H9 (cell line): ENCODE measurements around the gene SV2C. TPM values are rescaled to one million over a fixed set of nuclear protein-coding genes. Genes with fewer than 3 reads are reported as not detected.

Source experiments
- DNase-seq: peaks from one replicate; pipeline ENCODE4 v3.0.0-alpha.2; 2017
- H2AFZ ChIP-seq: one replicate; pipeline ENCODE4 v1.6.1; 2013; ENCODE audit warnings: mild to moderate bottlenecking, low read length, control low read depth, moderate library complexity
- H2AK5ac ChIP-seq: 2 replicates; pipeline ENCODE4 v1.6.1; 2013; ENCODE audit warnings: low read length, control low read depth, mixed read lengths; ENCODE audit not compliant: insufficient read length
- H2BK120ac ChIP-seq: one replicate; pipeline ENCODE4 v1.6.1; 2013; ENCODE audit warnings: low read depth, mild to moderate bottlenecking, low read length, control low read depth, inconsistent platforms; ENCODE audit not compliant: poor library complexity, severe bottlenecking
- H2BK12ac ChIP-seq: 2 replicates; pipeline ENCODE4 v1.6.1; 2013; ENCODE audit warnings: low read length, control low read depth, mixed read lengths, low read depth; ENCODE audit not compliant: insufficient read length
- H2BK15ac ChIP-seq: 2 replicates; pipeline ENCODE4 v1.6.1; 2013; ENCODE audit warnings: low read depth, low read length, control low read depth
- H2BK20ac ChIP-seq: one replicate; pipeline ENCODE4 v1.6.1; 2013; ENCODE audit warnings: low read depth, mild to moderate bottlenecking, low read length, control low read depth, inconsistent platforms; ENCODE audit not compliant: poor library complexity, severe bottlenecking
- H2BK5ac ChIP-seq: 2 replicates; pipeline ENCODE4 v1.6.1; 2013; ENCODE audit warnings: low read length, control low read depth, mixed read lengths; ENCODE audit not compliant: insufficient read length
- H3K14ac ChIP-seq: 2 replicates; pipeline ENCODE4 v1.6.1; 2013; ENCODE audit warnings: low read length, control low read depth; ENCODE audit not compliant: insufficient read depth
- H3K18ac ChIP-seq: 2 replicates; pipeline ENCODE4 v1.6.1; 2013; ENCODE audit warnings: low read depth, mild to moderate bottlenecking, mixed read lengths, low read length, control low read depth; ENCODE audit not compliant: insufficient read length
- H3K23ac ChIP-seq: 2 replicates; pipeline ENCODE4 v1.6.1; 2013; ENCODE audit warnings: low read length, control low read depth, mixed read lengths, low read depth; ENCODE audit not compliant: insufficient read length
- H3K23me2 ChIP-seq: 2 replicates; pipeline ENCODE4 v1.6.1; 2013; ENCODE audit warnings: low read depth, mild to moderate bottlenecking, mixed read lengths, low read length, control low read depth; ENCODE audit not compliant: insufficient read length, poor library complexity, severe bottlenecking
- H3K27ac ChIP-seq: 2 replicates; pipeline ENCODE4 v1.5.1; 2013; ENCODE audit warnings: low read length, control low read depth, mixed read lengths, low read depth; ENCODE audit not compliant: insufficient read length
- H3K27me3 ChIP-seq: 2 replicates; pipeline ENCODE4 v1.6.1; 2013; ENCODE audit warnings: low read length, control low read depth, inconsistent platforms; ENCODE audit not compliant: insufficient read depth
- H3K4ac ChIP-seq: 2 replicates; pipeline ENCODE4 v1.6.1; 2013; ENCODE audit warnings: low read depth, mild to moderate bottlenecking, control low read depth, inconsistent platforms, low read length, moderate library complexity
- H3K4me1 ChIP-seq: 2 replicates; pipeline ENCODE4 v1.6.1; 2013; ENCODE audit warnings: low read length, control low read depth, inconsistent platforms; ENCODE audit not compliant: insufficient read depth
- H3K4me2 ChIP-seq: 2 replicates; pipeline ENCODE4 v1.6.1; 2013; ENCODE audit warnings: low read length, control low read depth, mixed read lengths; ENCODE audit not compliant: insufficient read length, insufficient read depth
- H3K56ac ChIP-seq: 2 replicates; pipeline ENCODE4 v1.6.1; 2013; ENCODE audit warnings: low read depth, mild to moderate bottlenecking, mixed read lengths, low read length, control low read depth; ENCODE audit not compliant: insufficient read length
- H3K79me1 ChIP-seq: 2 replicates; pipeline ENCODE4 v1.6.1; 2013; ENCODE audit warnings: low read depth, mild to moderate bottlenecking, moderate library complexity, low read length, control low read depth, inconsistent platforms; ENCODE audit not compliant: insufficient read depth, poor library complexity, severe bottlenecking
- H3K79me2 ChIP-seq: 2 replicates; pipeline ENCODE4 v1.6.1; 2013; ENCODE audit warnings: low read length, control low read depth, inconsistent platforms; ENCODE audit not compliant: insufficient read depth
- H3K9ac ChIP-seq: 2 replicates; pipeline ENCODE4 v1.6.1; 2013; ENCODE audit warnings: low read length, control low read depth, mixed read lengths; ENCODE audit not compliant: insufficient read length; ENCODE audit errors: extremely low read depth
- H3K9me3 ChIP-seq: one replicate; pipeline ENCODE4 v1.6.1; 2013; ENCODE audit warnings: low read depth, low read length, inconsistent platforms; ENCODE audit not compliant: control insufficient read depth
- H3T11ph ChIP-seq: one replicate; pipeline ENCODE4 v1.6.1; 2013; ENCODE audit warnings: mild to moderate bottlenecking, low read length, control low read depth, inconsistent platforms
- H4K20me1 ChIP-seq: one replicate; pipeline ENCODE4 v1.6.1; 2013; ENCODE audit not compliant: control insufficient read depth, insufficient read length, insufficient read depth
- H4K5ac ChIP-seq: 2 replicates; pipeline ENCODE4 v1.6.1; 2013; ENCODE audit warnings: low read depth, mild to moderate bottlenecking, mixed read lengths, low read length, control low read depth; ENCODE audit not compliant: insufficient read length
- H4K8ac ChIP-seq: replicated peaks from 2 replicates; pipeline ENCODE4 v1.6.1; 2013; ENCODE audit warnings: low read length, control low read depth, mixed read lengths, low read depth; ENCODE audit not compliant: insufficient read length
- H4K91ac ChIP-seq: 2 replicates; pipeline ENCODE4 v1.6.1; 2013; ENCODE audit warnings: low read depth, mild to moderate bottlenecking, moderate library complexity, mixed read lengths, low read length, control low read depth; ENCODE audit not compliant: insufficient read length
- H3K27ac Mint-ChIP-seq, 3 experiments: 2 replicates in 2 of 3; 3 replicates in 1 of 3; pipeline ENCODE4 v1.8.0; 2020 to 2021; ENCODE audit warnings: mixed read lengths in 3 of 3, mild to moderate bottlenecking in 1 of 3, moderate library complexity in 1 of 3
- H3K27me3 Mint-ChIP-seq: 2 replicates; pipeline ENCODE4 v1.8.0; 2021; ENCODE audit warnings: low read depth, mild to moderate bottlenecking, moderate library complexity, mixed read lengths
- H3K36me3 Mint-ChIP-seq, 3 experiments: 2 replicates in 2 of 3; 3 replicates in 1 of 3; pipeline ENCODE4 v1.8.0; 2020 to 2021; ENCODE audit warnings: low read depth in 3 of 3, mixed read lengths in 3 of 3; ENCODE audit not compliant: insufficient read depth in 1 of 3
- H3K4me1 Mint-ChIP-seq, 2 experiments: 2 replicates each; pipeline ENCODE4 v1.8.0; 2020; ENCODE audit warnings: mixed read lengths in 2 of 2
- H3K4me3 Mint-ChIP-seq, 2 experiments: 2 replicates in 1 of 2; 3 replicates in 1 of 2; pipeline ENCODE4 v1.8.0; 2020 to 2021; ENCODE audit warnings: mild to moderate bottlenecking in 2 of 2, mixed read lengths in 2 of 2, moderate library complexity in 1 of 2
- H3K9me3 Mint-ChIP-seq, 2 experiments: 2 replicates in 1 of 2; 3 replicates in 1 of 2; pipeline ENCODE4 v1.8.0; 2020; ENCODE audit warnings: mild to moderate bottlenecking in 2 of 2, mixed read lengths in 2 of 2, moderate library complexity in 1 of 2
- total RNA-seq: library from RNA; stranded (reverse); gene quantifications from 2 replicates; pipeline ENCODE4 v1.2.1, GENCODE V29; 2021
- TF ChIP-seq, protein P1 (sequence below): fragments of 200-600 bp; sonication (generic); conservative IDR thresholded peaks from 3 replicates; pipeline ENCODE4 v1.8.0; 2021; ENCODE audit warnings: antibody characterized with exemption, mild to moderate bottlenecking

SV2C gene
- total RNA-seq, 1 experiment from 2014 or later, result 0.09 TPM

DNA sequence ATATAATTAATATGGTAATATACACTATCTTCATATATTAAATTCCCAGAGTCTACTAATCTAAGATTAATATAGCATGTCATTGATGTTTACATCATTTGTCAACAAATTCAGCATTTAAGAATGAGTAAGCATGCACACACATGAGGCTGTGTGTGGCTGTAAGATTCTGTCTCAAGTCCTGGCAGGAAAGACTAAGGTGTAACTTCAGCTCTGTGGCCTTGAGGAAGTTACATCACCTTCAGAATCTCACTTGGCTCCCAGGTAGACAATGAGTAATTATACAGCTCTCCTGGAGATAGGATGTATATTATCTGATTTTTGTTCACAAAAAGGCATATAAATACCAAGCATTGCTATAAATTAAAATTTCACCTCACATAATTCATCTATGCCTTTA lies 200.5 kb downstream of the SV2C start:
- Histone ChIP-seq H3K27me3 (no peaks in the 10 kb centered on the region), H2AK5ac (no peak overlapping the region), H3K56ac (no peak overlapping the region), H2BK20ac (no peak overlapping the region), H4K8ac (no peak overlapping the region), H3K4me1 (no peaks in the 10 kb centered on the region), H2AFZ (no peak overlapping the region), H3K18ac (no peak overlapping the region), H4K5ac (no peak overlapping the region), H3K14ac (no peak overlapping the region), H2BK12ac (no peak overlapping the region), H3K27ac (no peak overlapping the region), H4K20me1 (no peaks in the 10 kb centered on the region), H3T11ph (no peak overlapping the region), H2BK5ac (no peak overlapping the region), H3K23ac (no peak overlapping the region), H3K4ac (no peak overlapping the region), H3K79me2 (no peaks in the 10 kb centered on the region), H2BK15ac (no peak overlapping the region), H3K79me1 (no peaks in the 10 kb centered on the region), H3K4me2 (no peak overlapping the region), H3K23me2 (no peaks in the 10 kb centered on the region), H3K9me3 (no peaks in the 10 kb centered on the region), H2BK120ac (no peak overlapping the region), H4K91ac (no peak overlapping the region), H3K9ac (no peak overlapping the region)
- TF ChIP-seq, protein P1, sequence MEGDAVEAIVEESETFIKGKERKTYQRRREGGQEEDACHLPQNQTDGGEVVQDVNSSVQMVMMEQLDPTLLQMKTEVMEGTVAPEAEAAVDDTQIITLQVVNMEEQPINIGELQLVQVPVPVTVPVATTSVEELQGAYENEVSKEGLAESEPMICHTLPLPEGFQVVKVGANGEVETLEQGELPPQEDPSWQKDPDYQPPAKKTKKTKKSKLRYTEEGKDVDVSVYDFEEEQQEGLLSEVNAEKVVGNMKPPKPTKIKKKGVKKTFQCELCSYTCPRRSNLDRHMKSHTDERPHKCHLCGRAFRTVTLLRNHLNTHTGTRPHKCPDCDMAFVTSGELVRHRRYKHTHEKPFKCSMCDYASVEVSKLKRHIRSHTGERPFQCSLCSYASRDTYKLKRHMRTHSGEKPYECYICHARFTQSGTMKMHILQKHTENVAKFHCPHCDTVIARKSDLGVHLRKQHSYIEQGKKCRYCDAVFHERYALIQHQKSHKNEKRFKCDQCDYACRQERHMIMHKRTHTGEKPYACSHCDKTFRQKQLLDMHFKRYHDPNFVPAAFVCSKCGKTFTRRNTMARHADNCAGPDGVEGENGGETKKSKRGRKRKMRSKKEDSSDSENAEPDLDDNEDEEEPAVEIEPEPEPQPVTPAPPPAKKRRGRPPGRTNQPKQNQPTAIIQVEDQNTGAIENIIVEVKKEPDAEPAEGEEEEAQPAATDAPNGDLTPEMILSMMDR, result no peak
- no peaks in the 10 kb centered on the region for H3K9me3 Mint-ChIP-seq
- no peak overlapping the region for H3K4me3 Mint-ChIP-seq
- DNase-seq, result no peak
- H3K27ac Mint-ChIP-seq, result no peak overlapping the region
- H3K36me3 Mint-ChIP-seq, result no peaks in the 10 kb centered on the region
- no peaks in the 10 kb centered on the region for H3K4me1 Mint-ChIP-seq
- no peaks in the 10 kb centered on the region; the same call in 1 of the 2 replicates for H3K27me3 Mint-ChIP-seq
